HuH-7.5 (cell line): ENCODE data around the gene MYO1G.
"Not testable (repeated sequence)": the region's sequence is repeated elsewhere in the genome, so short reads cannot be mapped to it uniquely, and the experiment has no call there.

Source experiments
- DNase-seq: peaks from one replicate; pipeline ENCODE4 v3.0.0; 2011; ENCODE audit warnings: low spot score

MYO1G gene

GRCh38 chr7:44978511-44979366 is at the start of gene MYO1G:
MYO1G (minus strand) TSS chr7:44979015; CDS start chr7:44978961, 54 bp downstream.
- no peak for DNase-seq

- DNase-seq = no peak
Observed at GRCh38 chr7:45028138-45028919, 49.5 kb upstream of the MYO1G start.

GRCh38 chr7:45027774-45028114 is 48.9 kb upstream of the MYO1G start:
- no peak for DNase-seq

DNA sequence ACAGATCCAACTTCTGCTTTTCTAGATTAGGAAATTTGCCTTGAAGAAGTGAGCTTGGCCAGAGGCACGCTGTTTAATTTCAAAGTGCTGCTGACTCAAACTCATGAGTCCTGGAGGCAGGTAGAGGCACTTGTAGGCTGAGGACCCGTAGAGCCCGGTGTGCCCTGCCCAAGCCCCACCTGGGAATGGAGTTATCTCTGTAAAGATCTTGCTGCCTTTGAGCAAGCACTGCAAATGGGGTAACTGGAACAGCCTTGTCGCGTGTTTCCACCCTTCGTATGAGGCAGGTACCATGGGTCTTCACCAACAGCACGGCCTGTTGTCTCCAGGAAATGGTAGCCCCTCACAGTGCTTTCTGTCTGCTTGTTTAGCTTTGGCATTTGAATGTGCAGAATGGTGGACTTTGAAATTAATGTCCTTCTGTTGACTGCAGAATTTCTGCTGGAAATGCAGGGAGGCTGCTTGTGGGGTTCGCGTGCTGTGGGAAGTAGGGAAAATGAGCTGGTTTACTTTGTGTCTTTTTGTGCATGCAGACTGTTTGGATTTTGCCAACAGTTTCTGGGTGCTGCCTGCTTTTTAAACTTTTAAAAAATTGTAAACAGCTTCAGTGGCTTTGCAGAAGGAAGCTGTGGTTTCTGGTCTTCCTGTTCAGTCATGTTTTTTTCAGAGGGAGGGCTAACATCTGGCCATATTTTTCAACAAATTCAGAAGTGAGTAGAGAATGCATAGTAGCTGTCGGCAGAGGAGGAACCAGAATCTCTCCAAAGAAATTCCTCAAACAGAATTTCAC is 48.4 kb upstream of the MYO1G start:
- DNase-seq = no peak

DNA sequence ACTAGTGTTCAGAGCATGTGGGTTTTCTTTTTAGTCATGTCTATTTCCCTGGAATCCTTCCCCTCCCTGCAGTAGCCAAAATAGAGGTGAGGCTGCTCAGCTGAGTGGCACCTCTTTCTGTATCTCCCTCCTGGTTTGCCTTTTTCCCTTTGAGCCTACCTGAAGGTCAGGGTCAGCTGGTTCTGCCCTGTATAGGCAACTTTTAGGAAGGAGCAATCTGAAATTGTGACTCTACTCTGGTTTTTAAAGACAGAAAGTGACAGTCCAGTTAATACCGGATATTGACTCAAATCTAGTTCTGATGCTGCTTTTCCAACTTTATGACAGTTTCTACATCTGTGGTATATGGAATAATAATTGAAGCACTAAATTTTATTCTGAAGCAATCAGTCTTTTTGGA is 47.2 kb upstream of the MYO1G start:
- DNase-seq = no peak

GRCh38 chr7:45025473-45025872 is 46.7 kb upstream of the MYO1G start:
- DNase-seq = not testable (repeated sequence)

- no peak for DNase-seq
Observed at GRCh38 chr7:45024126-45024744, 45.4 kb upstream of the MYO1G start.

- DNase-seq = no peak
Observed at GRCh38 chr7:45021604-45022296, 42.9 kb upstream of the MYO1G start.

- DNase-seq = no peak
Observed at GRCh38 chr7:45020915-45021314, 42.1 kb upstream of the MYO1G start.

DNA sequence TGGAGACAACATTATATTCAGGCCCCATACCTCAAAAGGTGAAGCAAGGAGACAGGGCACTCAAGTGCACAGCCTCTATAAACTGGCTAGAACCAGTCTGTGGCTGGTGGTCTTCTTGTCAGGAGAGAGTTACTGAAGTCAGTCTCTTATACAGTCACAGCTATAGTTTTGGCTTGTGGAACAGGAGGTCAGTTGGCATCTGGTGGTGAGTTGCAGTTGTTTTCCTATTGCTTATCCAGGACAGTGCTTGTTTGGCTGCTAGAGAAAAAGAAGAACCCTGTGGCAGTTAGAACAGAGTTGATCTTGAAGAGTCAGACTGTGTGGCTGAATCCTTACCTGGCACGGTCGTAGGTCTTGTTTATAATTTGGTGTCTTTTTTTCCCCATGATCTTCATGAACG is 38.4 kb upstream of the MYO1G start:
- no peak for DNase-seq

DNA sequence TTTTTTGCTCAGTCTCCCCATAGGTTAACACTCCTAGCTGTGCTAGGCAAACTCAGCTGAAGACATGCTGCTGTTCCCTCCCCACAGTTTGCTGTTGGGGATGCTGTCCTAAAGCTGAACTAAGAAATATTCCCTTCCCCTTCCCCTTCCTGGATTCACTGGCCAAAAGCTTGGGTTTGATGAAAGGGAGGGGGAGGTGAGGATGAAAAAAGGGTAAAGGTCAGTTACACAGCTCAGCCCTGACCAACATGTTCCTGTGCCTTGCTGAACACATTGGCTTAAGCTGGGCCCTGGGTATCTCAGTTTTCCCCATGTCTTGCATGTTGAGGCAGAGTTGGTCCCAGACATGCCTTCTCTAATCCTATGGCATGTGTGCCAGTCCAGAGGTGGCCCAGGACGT is 36.5 kb upstream of the MYO1G start:
- no peak for DNase-seq

GRCh38 chr7:45013465-45013967 is 34.7 kb upstream of the MYO1G start:
- DNase-seq = no peak

DNA sequence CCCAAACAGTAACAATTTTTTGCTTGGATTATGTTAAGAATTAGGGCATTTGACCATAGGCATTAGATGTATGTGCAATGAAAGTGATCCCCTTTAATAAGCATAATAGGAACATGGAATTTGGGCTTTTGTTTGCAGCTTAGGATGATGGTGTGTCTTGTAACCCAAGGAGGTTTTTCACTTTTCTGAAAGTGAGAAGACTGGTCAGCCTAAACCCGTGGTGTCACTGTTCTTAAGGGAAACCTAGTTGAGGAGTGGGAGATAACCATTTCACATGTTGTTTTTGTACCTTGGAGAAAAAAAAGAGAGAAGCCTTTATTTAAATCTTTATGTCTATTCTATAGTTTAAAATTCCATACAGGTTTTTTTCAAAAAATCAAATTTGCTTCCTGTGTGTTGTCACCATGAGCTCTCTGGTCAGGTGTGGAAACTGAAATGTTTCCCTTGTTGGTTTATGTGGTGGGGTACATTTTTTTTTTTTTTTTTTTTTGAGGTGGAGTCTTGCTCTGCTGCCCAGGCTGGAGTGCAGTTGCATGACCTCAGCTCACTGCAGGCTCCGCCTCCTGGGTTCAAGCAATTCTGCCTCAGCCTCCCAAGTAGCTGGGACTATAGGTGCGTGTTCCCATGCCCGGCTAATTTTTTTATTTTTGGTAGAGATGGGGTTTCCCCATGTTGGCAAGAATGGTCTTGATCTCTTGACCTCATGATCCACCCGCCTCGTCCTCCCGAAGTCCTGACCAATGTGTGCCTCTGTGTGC is 28.9 kb upstream of the MYO1G start:
- no peak for DNase-seq

- DNase-seq = no peak
Observed at GRCh38 chr7:45007106-45007505, 28.3 kb upstream of the MYO1G start.

DNA sequence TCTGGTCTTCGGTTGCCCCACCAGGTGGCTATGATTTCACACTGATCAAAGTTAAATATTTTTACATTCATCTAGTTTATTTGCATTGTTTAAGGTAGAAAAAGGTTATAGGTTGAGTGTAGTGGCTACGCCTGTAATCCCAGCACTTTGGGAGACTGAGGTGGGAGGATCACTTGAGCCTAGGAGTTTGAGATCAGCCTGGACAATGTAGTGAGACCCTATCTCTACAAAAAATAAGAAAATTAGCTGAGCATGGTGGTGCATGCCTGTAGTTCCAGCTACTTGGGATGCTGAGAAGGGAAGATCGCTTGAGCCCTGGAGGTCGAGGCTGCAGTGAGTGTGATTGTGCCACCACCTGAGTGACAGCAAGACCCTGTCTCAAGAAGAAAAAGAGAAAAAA is 25.0 kb upstream of the MYO1G start:
- no peak for DNase-seq

DNA sequence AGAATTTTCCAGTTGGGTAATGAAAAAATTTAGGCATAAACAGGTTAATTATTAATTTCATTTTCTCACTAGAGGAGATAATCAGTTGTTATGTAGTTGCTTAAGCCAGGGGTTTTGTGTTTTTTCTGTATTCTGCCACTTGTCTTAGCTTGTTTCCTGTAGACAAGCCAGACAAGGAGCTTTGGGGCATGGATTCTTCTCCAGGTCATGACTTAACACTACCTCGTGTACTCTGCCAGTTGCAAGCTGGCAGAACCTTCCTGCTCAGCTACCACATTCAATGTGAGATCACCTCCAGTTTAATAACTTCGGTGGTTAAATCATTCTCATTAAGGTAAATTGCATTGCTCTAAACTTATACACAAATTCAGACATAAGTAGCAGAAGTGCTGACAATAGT is 23.0 kb upstream of the MYO1G start:
- DNase-seq = no peak

- DNase-seq = no peak
Observed at GRCh38 chr7:45001138-45001694, 22.4 kb upstream of the MYO1G start.

GRCh38 chr7:45000093-45001032 is 21.5 kb upstream of the MYO1G start, which contains the start of gene CCM2:
CCM2 (plus strand) TSS chr7:45000201; CDS start chr7:45000334, 133 bp downstream.
- peak; percentile 61 for DNase-seq
